Panc1 (cell line): ENCODE results near the gene MRPL3. TPM values are rescaled to one million over a fixed set of nuclear protein-coding genes. Genes with fewer than 3 reads are reported as not detected.
A peak's percentile ranks its signal among the peaks of the same experiment; 100 is the strongest.

Experiments used
- ATAC-seq: fragments of 200-7000 bp; cut with Tn5 transposase; 2 replicates; pipeline ENCODE4 v1.9.1; 2020; ENCODE audit warnings: mild to moderate bottlenecking, moderate library complexity
- Bru-seq: library from RNA; stranded (reverse); fragments of 400-500 nt; gene quantifications from one replicate; lab custom pipeline; 2021; lab: Mats Ljungman, UMichigan
- BruChase-seq, 2 experiments: library from RNA; stranded (reverse); fragments of 400-500 nt; gene quantifications; one replicate each; lab custom pipeline; 2021; lab: Mats Ljungman, UMichigan
- BruUV-seq: library from RNA; stranded (reverse); fragments of 400-500 nt; replicated peaks from 2 replicates; lab custom pipeline; 2021; lab: Mats Ljungman, UMichigan
- CTCF ChIA-PET: fragments of 300-600 bp; sonication (Branson Sonifier 250); formaldehyde crosslinking; loops from one replicate; lab custom pipeline; 2022; ENCODE audit warnings: antibody characterized with exemption; lab: Charles Lee
- POLR2A ChIA-PET: fragments of 300-600 bp; sonication (Branson Sonifier 250); formaldehyde crosslinking; loops from one replicate; lab custom pipeline; 2022; ENCODE audit warnings: antibody characterized with exemption; lab: Charles Lee
- DNase-seq: peaks from one replicate; pipeline ENCODE4 v3.0.0-alpha.2; 2010; ENCODE audit warnings: low read depth, low spot score
- H3K27ac ChIP-seq: 2 replicates; pipeline ENCODE4 v1.5.1; 2011; ENCODE audit warnings: mild to moderate bottlenecking, low read length, inconsistent platforms
- H3K27me3 ChIP-seq: fragments of 200-500 bp; sonication (Bioruptor generic); 2 replicates; pipeline ENCODE4 v1.6.0; 2014; ENCODE audit warnings: low read length, inconsistent platforms; ENCODE audit not compliant: control insufficient read depth, insufficient read depth
- H3K36me3 ChIP-seq: fragments of 200-500 bp; sonication (Bioruptor generic); 2 replicates; pipeline ENCODE4 v1.5.1; 2014; ENCODE audit warnings: inconsistent platforms, mild to moderate bottlenecking, low read length, moderate library complexity; ENCODE audit not compliant: control insufficient read depth, insufficient read depth
- H3K4me1 ChIP-seq: 2 replicates; pipeline ENCODE4 v1.5.1; 2011; ENCODE audit warnings: inconsistent platforms, mild to moderate bottlenecking, low read length, moderate library complexity; ENCODE audit not compliant: control insufficient read depth, insufficient read depth
- H3K4me3 ChIP-seq, 2 experiments: 2 replicates each; pipeline ENCODE4 v1.5.1; 2011 to 2012; ENCODE audit warnings: low read depth in 2 of 2, low read length in 2 of 2, mild to moderate bottlenecking in 2 of 2, inconsistent platforms in 1 of 2, moderate library complexity in 1 of 2
- H3K9me3 ChIP-seq: fragments of 200-500 bp; sonication (Bioruptor generic); 2 replicates; pipeline ENCODE4 v1.5.1; 2014; ENCODE audit warnings: low read depth, mild to moderate bottlenecking, inconsistent platforms, low read length, moderate library complexity; ENCODE audit not compliant: control insufficient read depth, insufficient read depth
- CTCF ChIP-seq: fragments of 450-650 bp; IDR thresholded peaks from 2 replicates; pipeline ENCODE4 v1.5.1; 2017; ENCODE audit warnings: mild to moderate bottlenecking
- POLR2AphosphoS5 ChIP-seq: IDR thresholded peaks from 2 replicates; pipeline ENCODE4 v1.6.1; 2012; ENCODE audit warnings: mild to moderate bottlenecking, low read depth, low read length, moderate library complexity
- REST ChIP-seq, 2 experiments: IDR thresholded peaks; 2 replicates each; pipeline ENCODE4 v1.6.1; 2011 to 2012; ENCODE audit warnings: low read depth in 2 of 2, control low read depth in 1 of 2, low read length in 1 of 2, mild to moderate bottlenecking in 1 of 2, moderate library complexity in 1 of 2; ENCODE audit not compliant: insufficient read depth in 1 of 2
- SIN3A ChIP-seq: IDR thresholded peaks from 2 replicates; pipeline ENCODE4 v1.6.1; 2012; ENCODE audit warnings: low read depth, mild to moderate bottlenecking, low read length, moderate library complexity, borderline replicate concordance; ENCODE audit not compliant: insufficient read depth
- TCF7L2 ChIP-seq: IDR thresholded peaks from 2 replicates; pipeline ENCODE4 v1.6.1; 2011; ENCODE audit warnings: mild to moderate bottlenecking, low read depth, low read length, inconsistent platforms
- in situ Hi-C: cut with HindIII; loops from 2 replicates; pipeline ENCODE4 v1.10.0; 2016; ENCODE audit warnings: low sequenced_read_pairs, low pct_unique_long_range_greater_than_20kb
- intact Hi-C: fragments of 100-400 bp; cut with micrococcal nuclease; formaldehyde crosslinking; loops from one replicate; pipeline ENCODE4 v1.10.0; 2022; ENCODE audit not compliant: unreplicated experiment
- long read RNA-seq: library from polyadenylated mRNA; unstranded; transcript quantifications from one replicate; pipeline ENCODE4 v2.0.0, GENCODE V29; 2021; ENCODE audit not compliant: unreplicated experiment
- polyA plus RNA-seq: library from polyadenylated mRNA; unstranded; fragments of >200 nt; gene quantifications from one replicate; pipeline ENCODE4 v1.2.1, GENCODE V29; 2012; ENCODE audit warnings: missing spikeins; ENCODE audit not compliant: insufficient read length
- total RNA-seq: library from RNA; stranded (reverse); gene quantifications from one replicate; pipeline ENCODE4 v1.2.1, GENCODE V29; 2021; ENCODE audit not compliant: unreplicated experiment

MRPL3 gene
- total RNA-seq (129 TPM), Bru-seq, nascent RNA (percentile 97 among the genes with signal in this experiment), BruChase-seq, experiment 1, labeled RNA remaining after a 2-hour chase (percentile 92 among the genes with signal in this experiment), BruChase-seq, experiment 2, labeled RNA remaining after a 6-hour chase (percentile 93 among the genes with signal in this experiment)
- polyA plus RNA-seq, result 102 TPM
- long read RNA-seq, transcript MRPL3-209 (10 exons, 1,377 nt), result minor isoform, 7 of 172 reads
- long read RNA-seq, transcript MRPL3-201 (10 exons, 1,706 nt), result major isoform, 145 of 172 reads
- long read RNA-seq, partial matches to known transcripts, result 11 of 172 reads
- long read RNA-seq, other reads (novel, unspliced or antisense), result 9 of 172 reads

- peak within 1 kb of the TSS; percentile 99 for H3K4me3 ChIP-seq
- ChIA-PET POLR2A (no interaction called here), CTCF (no interaction called here)
- no peaks in the 10 kb centered on the region for H3K9me3 ChIP-seq
- H3K4me1 ChIP-seq, result peaks cover 21% of the 10 kb centered on the region; the same call in 1 of the 2 replicates
- intact Hi-C loops, result no loop called here
- H3K27me3 ChIP-seq, result 0 out of 2 replicates have a peak, but pooled peaks cover 3% of the 10 kb centered on the region
- TF ChIP-seq SIN3A (0 out of 2 replicates have a peak, but pooled peaks have one; percentile 61), REST (IDR thresholded peaks at IDR 0.05; ENCODE audit: insufficient read depth in 1 of 2, low read depth in 2 of 2, low read length in 1 of 2) (no peak), TCF7L2 (peak; percentile 58), CTCF (no peak), POLR2AphosphoS5 (peak; percentile 91)
- ATAC-seq (peak; percentile 98), DNase-seq (peak; percentile 57)
- no TSS peak for BruUV-seq
- peaks cover 38% of the 10 kb centered on the region for H3K36me3 ChIP-seq
- peak within 1 kb of the TSS; percentile 99 for H3K27ac ChIP-seq
- in situ Hi-C loops, result no loop called here
Observed at GRCh38 chr3:131502530-131503319, at the start of gene MRPL3. MRPL3 (minus strand) TSS chr3:131502971; CDS start chr3:131502821, 150 bp downstream.

- TF ChIP-seq POLR2AphosphoS5 (no peak), REST (IDR thresholded peaks at IDR 0.05; ENCODE audit: insufficient read depth in 1 of 2, low read depth in 2 of 2, low read length in 1 of 2) (no peak), TCF7L2 (no peak), CTCF (no peak), SIN3A (no peak)
- BruUV-seq, result no TSS peak
- H3K9me3 ChIP-seq, result no peaks in the 10 kb centered on the region
- ChIA-PET CTCF (no interaction called here), POLR2A (no interaction called here)
- intact Hi-C loops (no loop called here), in situ Hi-C loops (no loop called here)
- no peaks in the 10 kb centered on the region for H3K4me1 ChIP-seq
- H3K27ac ChIP-seq, result no peak overlapping the region
- H3K4me3 ChIP-seq, result no peak overlapping the region
- ATAC-seq (no peak), DNase-seq (no peak)
- H3K27me3 ChIP-seq, result peaks cover 7% of the 10 kb centered on the region; the same call in 1 of the 2 replicates
- H3K36me3 ChIP-seq, result no peaks in the 10 kb centered on the region
Observed at GRCh38 chr3:131551761-131552160, 49.0 kb upstream of the MRPL3 start.
